Measurements from ENCODE around the gene POLRMT.

The POLRMT gene

DNA sequence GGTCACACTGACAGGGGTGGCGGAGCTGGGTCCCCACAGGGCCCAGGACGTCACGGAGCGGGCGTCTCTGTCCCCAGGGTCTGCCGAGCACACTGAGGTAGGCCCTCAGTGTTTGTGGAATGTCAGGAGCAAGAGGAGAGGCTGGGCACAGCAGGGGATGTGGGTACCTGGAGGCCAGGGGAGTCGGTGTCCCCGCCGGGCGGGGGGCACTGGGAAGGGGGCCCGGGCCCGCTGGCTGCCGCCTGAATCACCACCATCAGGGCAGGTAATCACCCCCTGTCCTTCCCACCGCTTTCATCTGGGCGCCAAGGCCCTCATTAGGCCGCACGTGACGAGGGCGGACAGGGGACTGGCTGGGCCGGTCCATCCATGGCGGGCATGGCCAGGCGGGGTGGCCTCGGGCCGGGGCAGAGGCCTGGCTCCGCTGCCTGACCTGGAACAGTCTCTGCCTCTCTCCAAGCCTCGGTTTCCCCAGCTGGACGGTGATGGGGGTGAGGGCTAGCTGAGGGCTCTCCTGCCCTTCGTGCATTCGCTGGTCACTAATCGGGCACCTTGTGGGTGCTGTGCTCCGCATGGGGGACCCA lies 7.4 kb upstream of the POLRMT start:
- Histone ChIP-seq H3K27ac (no peak overlapping the region), H3K27me3 (replicated peaks) (no peaks in the 10 kb centered on the region)
- in situ Hi-C loops (cut with HindIII; ENCODE audit: low pct_ligation_motif_present, low sequenced_read_pairs): no loop called here

DNA sequence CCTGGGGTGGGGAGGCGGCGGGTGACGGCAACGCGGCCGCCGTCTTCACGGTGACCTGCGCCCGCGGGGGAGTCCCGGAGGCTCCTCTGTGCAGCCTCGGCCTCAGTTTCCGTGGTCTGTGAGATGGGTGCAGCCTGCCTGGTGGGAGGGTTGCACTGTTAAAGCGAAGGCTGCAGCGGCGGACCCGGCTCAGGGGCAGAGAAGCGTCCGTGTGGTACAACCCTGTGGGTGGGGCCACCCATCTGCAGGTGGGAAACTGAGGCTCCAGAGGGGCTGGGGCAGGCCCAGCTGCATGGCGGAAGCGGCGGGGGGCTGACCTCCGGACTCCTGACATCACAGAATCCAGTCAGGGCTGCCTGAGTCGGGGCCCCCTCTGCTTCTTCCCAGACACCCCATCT lies 6.8 kb upstream of the POLRMT start:
- TF ChIP-seq, protein P1, sequence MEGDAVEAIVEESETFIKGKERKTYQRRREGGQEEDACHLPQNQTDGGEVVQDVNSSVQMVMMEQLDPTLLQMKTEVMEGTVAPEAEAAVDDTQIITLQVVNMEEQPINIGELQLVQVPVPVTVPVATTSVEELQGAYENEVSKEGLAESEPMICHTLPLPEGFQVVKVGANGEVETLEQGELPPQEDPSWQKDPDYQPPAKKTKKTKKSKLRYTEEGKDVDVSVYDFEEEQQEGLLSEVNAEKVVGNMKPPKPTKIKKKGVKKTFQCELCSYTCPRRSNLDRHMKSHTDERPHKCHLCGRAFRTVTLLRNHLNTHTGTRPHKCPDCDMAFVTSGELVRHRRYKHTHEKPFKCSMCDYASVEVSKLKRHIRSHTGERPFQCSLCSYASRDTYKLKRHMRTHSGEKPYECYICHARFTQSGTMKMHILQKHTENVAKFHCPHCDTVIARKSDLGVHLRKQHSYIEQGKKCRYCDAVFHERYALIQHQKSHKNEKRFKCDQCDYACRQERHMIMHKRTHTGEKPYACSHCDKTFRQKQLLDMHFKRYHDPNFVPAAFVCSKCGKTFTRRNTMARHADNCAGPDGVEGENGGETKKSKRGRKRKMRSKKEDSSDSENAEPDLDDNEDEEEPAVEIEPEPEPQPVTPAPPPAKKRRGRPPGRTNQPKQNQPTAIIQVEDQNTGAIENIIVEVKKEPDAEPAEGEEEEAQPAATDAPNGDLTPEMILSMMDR (IDR thresholded peaks at IDR 0.05; ENCODE audit: low read depth, low read length, missing control alignments): no peak
- peaks cover 8% of the 10 kb centered on the region for H3K36me3 ChIP-seq (replicated peaks)
- H3K27ac ChIP-seq: no peak overlapping the region
- H3K4me3 ChIP-seq (ENCODE audit: low read depth, low read length): peak overlapping the region; percentile 33
- in situ Hi-C loops (cut with HindIII; ENCODE audit: low pct_ligation_motif_present, low sequenced_read_pairs): no loop called here
- DNase-seq: no peak
- H3K27me3 ChIP-seq (replicated peaks): no peaks in the 10 kb centered on the region

More for the DNA sequence above, 7.4 kb upstream of the POLRMT start:
- H3K4me3 ChIP-seq (ENCODE audit: low read depth, low read length): no peak overlapping the region
- peaks cover 10% of the 10 kb centered on the region for H3K36me3 ChIP-seq (replicated peaks)
- no peak for DNase-seq
- TF ChIP-seq, protein P1 (IDR thresholded peaks at IDR 0.05; ENCODE audit: low read depth, low read length, missing control alignments): no peak

DNA sequence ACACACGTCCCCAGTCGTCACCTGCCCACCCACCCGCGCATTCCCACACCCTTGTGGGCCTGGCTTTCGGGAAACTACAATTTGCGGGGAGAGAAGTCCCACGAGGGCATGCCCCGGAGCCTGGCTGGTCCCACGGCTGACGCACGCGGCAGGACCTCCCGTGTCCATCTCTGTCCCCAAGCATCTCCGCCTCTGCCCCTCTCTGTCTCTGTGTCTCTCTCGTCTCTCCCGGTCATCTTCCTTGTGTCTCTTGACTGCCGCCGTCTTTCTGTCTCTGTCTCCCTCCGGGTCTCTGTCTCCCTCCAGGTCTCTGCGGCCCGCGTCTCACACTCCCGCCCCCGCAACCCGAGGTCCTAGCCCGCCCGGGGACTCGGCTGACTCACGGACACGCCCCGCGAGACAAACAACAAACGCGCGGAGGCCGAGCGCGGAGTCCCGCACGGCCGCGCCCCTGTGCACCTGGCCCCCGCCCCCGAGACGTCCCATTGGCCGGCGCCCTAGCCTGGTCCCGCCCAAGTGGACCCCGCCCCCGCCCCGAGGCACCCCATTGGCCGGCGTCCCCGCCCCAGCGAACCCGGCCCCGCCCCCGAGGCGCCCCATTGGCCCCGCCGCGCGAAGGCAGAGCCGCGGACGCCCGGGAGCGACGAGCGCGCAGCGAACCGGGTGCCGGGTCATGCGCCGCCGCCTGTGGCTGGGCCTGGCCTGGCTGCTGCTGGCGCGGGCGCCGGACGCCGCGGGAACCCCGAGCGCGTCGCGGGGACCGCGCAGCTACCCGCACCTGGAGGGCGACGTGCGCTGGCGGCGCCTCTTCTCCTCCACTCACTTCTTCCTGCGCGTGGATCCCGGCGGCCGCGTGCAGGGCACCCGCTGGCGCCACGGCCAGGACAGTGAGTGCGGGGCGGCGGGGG lies 6.2 kb upstream of the POLRMT start, which contains the start of gene FGF22:
Gene FGF22, plus strand, starts transcription at position 627 of the 908 bp plus-strand sequence. Its CDS starts 47 bp downstream, at position 674.
- peak within 1 kb of the TSS; percentile 48 for H3K4me3 ChIP-seq (ENCODE audit: low read depth, low read length)
- in situ Hi-C loops (cut with HindIII; ENCODE audit: low pct_ligation_motif_present, low sequenced_read_pairs): no loop called here
- no peak within 1 kb of the TSS for H3K27ac ChIP-seq
- no peaks in the 10 kb centered on the region for H3K27me3 ChIP-seq (replicated peaks)
- peaks cover 1% of the 10 kb centered on the region for H3K36me3 ChIP-seq (replicated peaks)
- peak; percentile 80 for DNase-seq
- TF ChIP-seq, protein P1 (IDR thresholded peaks at IDR 0.05; ENCODE audit: low read depth, low read length, missing control alignments): no peak

DNA sequence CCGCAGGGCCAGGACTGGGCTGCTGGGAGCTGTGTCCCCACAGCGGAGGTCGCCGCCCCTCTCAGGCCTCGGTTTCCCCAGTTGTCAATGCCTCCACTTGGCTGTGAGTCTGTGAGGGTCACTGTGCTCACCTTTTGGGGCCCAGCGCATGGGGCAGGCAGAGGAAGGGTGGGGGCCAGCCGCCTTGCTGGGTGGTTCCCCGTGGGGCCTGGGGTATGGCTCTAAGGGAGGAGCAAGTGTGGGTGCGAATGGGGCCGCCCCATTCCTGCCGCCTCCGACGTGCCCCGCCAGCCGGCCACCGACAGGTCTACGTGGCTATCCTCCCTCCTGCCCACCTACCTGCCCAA lies 5.5 kb upstream of the POLRMT start:
- Histone ChIP-seq H3K27me3 (replicated peaks) (no peaks in the 10 kb centered on the region), H3K36me3 (replicated peaks) (no peaks in the 10 kb centered on the region), H3K4me3 (ENCODE audit: low read depth, low read length) (no peak overlapping the region), H3K27ac (no peak overlapping the region)
- in situ Hi-C loops (cut with HindIII; ENCODE audit: low pct_ligation_motif_present, low sequenced_read_pairs): no loop called here
- DNase-seq: no peak
- TF ChIP-seq, protein P1 (IDR thresholded peaks at IDR 0.05; ENCODE audit: low read depth, low read length, missing control alignments): no peak

DNA sequence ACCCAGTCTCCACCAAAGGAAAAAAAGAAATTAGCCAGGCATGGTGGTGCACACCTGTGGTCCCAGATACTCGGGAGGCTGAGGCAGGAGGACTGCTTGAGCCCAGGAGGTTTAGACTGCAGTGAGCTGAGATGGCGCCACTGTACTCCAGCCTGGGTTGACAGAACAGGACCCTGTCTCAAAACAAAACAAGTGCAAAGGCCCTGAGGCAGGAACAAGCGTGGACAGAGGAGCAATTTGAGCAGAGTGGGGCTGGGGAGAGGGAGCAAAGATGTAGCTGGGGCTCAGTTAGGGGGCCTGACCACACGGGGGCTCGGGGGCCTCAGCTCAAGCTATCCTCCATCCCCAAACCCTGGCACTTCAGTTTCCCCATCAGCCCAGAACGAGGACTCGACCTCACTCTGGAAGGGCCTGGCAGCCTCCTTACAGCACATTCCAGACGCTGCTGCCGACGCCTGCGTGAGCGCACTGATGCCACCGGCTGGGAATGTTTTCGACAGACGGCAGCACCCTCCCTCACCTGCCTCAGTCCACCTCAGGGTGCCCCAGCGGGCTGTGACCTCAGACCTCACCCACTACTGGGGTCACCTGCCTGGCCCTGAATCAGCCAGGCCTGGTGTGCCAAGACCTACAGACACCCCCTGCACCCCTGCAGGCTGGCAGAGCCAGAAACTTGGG lies 1.8 kb upstream of the POLRMT start:
- TF ChIP-seq, protein P1 (IDR thresholded peaks at IDR 0.05; ENCODE audit: low read depth, low read length, missing control alignments): no peak
- in situ Hi-C loops (cut with HindIII; ENCODE audit: low pct_ligation_motif_present, low sequenced_read_pairs): no loop called here
- H3K4me3 ChIP-seq (ENCODE audit: low read depth, low read length): no peak overlapping the region
- H3K27ac ChIP-seq: no peak overlapping the region
- H3K27me3 ChIP-seq (replicated peaks): no peaks in the 10 kb centered on the region
- no peak for DNase-seq
- H3K36me3 ChIP-seq (replicated peaks): peaks cover 3% of the 10 kb centered on the region
